Measurements from ENCODE around the gene DBF4. TPM values are rescaled to one million over a fixed set of nuclear protein-coding genes. Genes with fewer than 3 reads are reported as not detected.

Gene DBF4
- total and polyA plus RNA-seq, 2 of the 4 experiments (the other 2 are of a cell fraction), result 6.4 to 7.2 TPM

GRCh38 chr7:87882151-87882937 lies 6.1 kb downstream of the DBF4 start (continued):
- TF ChIP-seq MXI1 (IDR thresholded peaks at IDR 0.05; ENCODE audit: borderline replicate concordance, low read depth, low read length), result no peak

GRCh38 chr7:87885018-87885417 lies 8.7 kb downstream of the DBF4 start:
- BruUV-seq (replicated peaks), result no TSS peak
- intact Hi-C loops (cut with micrococcal nuclease), result loop anchor here (1.0 to 10.0 kb wide), 4 partner anchors 8 to 950 kb away; partner anchors contain the start of gene RUNDC3B

More at GRCh38 chr7:87885018-87885417, 8.7 kb downstream of the DBF4 start:
- dilution Hi-C loops (cut with HindIII; ENCODE audit: low sequenced_read_pairs, unreplicated experiment) (no loop called here), in situ Hi-C loops (cut with MboI; ENCODE audit: low sequenced_read_pairs) (loop anchor here (10.0 kb wide), 1 partner anchor 380 kb away; no protein-coding TSS in a partner anchor)
- Histone ChIP-seq H3K79me1 (ENCODE audit: low read depth in 1 of 2, low read length in 2 of 2) (peaks cover 11 to 12% of the 10 kb centered on the region in 2 experiments), H2BK20ac (ENCODE audit: low read depth, low read length) (no peak overlapping the region), H3K9me1 (ENCODE audit: insufficient read depth, low read length) (no peaks in the 10 kb centered on the region), H3K23ac (ENCODE audit: low read depth, low read length) (no peak overlapping the region), H4K5ac (ENCODE audit: low read depth, low read length) (no peak overlapping the region), H3K4me2 (ENCODE audit: low read depth, low read length) (no peak overlapping the region), H3K27ac (ENCODE audit: insufficient read depth, low read length) (no peak overlapping the region), H4K20me1 (ENCODE audit: insufficient read depth, low read length) (no peaks in the 10 kb centered on the region), H3K9me3 (ENCODE audit: control insufficient read depth, insufficient read depth, low read length) (no peaks in the 10 kb centered on the region), H3K36me3 (ENCODE audit: control insufficient read depth, insufficient read depth, low read length) (0 out of 2 replicates have a peak, but pooled peaks cover 2% of the 10 kb centered on the region), H2BK120ac (ENCODE audit: low read depth, low read length) (no peak overlapping the region), H3K14ac (replicated peaks; ENCODE audit: low read depth, low read length) (no peak overlapping the region), H3K18ac (ENCODE audit: low read depth, low read length) (no peak overlapping the region), H4K91ac (ENCODE audit: insufficient read depth, low read depth, low read length) (no peak overlapping the region), H3K4me3 (ENCODE audit: insufficient read depth, low read depth, low read length) (no peak overlapping the region), H3K4ac (ENCODE audit: low read depth, low read length) (no peak overlapping the region), H2AK5ac (ENCODE audit: low read depth, low read length) (no peak overlapping the region), H4K8ac (ENCODE audit: low read depth in 2 of 2, low read length in 2 of 2) (no peak overlapping the region), H3K9ac (ENCODE audit: low read depth, low read length) (no peak overlapping the region), H2BK15ac (ENCODE audit: low read depth, low read length) (no peak overlapping the region), H3K27me3 (ENCODE audit: control insufficient read depth, insufficient read depth, low read length) (no peaks in the 10 kb centered on the region), H2AK9ac (replicated peaks; ENCODE audit: low read depth, low read length, poor library complexity) (no peak overlapping the region), H3K4me1 (ENCODE audit: control insufficient read depth, insufficient read depth, low read length) (no peaks in the 10 kb centered on the region), H2AFZ (replicated peaks; ENCODE audit: low read length, poor library complexity) (no peak overlapping the region), H3K56ac (ENCODE audit: extremely low read depth, insufficient read depth, low read length) (no peak overlapping the region), H2BK5ac (ENCODE audit: low read depth, low read length, poor library complexity, severe bottlenecking) (no peak overlapping the region)
- TF ChIP-seq CEBPB (IDR thresholded peaks at IDR 0.05; ENCODE audit: low read depth, low read length), result no peak
- ATAC-seq (ENCODE audit: low read depth) (no peak), DNase-seq (no peak)
- WGBS, 2 experiments (ENCODE audit: extremely low coverage in 2 of 2, insufficient read length in 1 of 2), result no CpG with 5 or more reads among the region's 2 CpGs
- CTCF ChIA-PET, result no interaction called here
- POLR2A ChIA-PET (ENCODE audit: unreplicated experiment), result no interaction called here

Data from IMR-90 (cell line).